B cell (primary cell): ENCODE data around the gene LARGE1. TPM values are rescaled to one million over a fixed set of nuclear protein-coding genes. Genes with fewer than 3 reads are reported as not detected.

Experiments
- ATAC-seq: fragments of 200-7000 bp; cut with Tn5 transposase; one replicate; pipeline ENCODE4 v1.10.0; 2021; ENCODE audit warnings: low read depth, mild to moderate bottlenecking, moderate number of reproducible peaks, moderate library complexity
- CTCF ChIA-PET: fragments of 350-600 bp; sonication (Branson Sonifier 250); formaldehyde crosslinking; loops from one replicate; lab custom pipeline; 2021; ENCODE audit warnings: antibody characterized with exemption, inconsistent platforms; lab: Charles Lee
- POLR2A ChIA-PET: fragments of 350-600 bp; sonication (Branson Sonifier 250); formaldehyde crosslinking; loops from one replicate; lab custom pipeline; 2021; ENCODE audit warnings: antibody characterized with exemption; lab: Charles Lee
- DNase-seq: peaks from one replicate; pipeline ENCODE4 v3.0.0; 2013
- H2AFZ ChIP-seq: 2 replicates; pipeline ENCODE4 v1.6.1; 2012; ENCODE audit warnings: mild to moderate bottlenecking, low read depth, low read length; ENCODE audit not compliant: insufficient read depth, poor library complexity, severe bottlenecking
- H3K27ac ChIP-seq, 2 donors: 1 replicate in 1 of 2; 2 replicates in 1 of 2; pipeline ENCODE4 v1.5.1; 2012 to 2013; ENCODE audit warnings: low read length in 2 of 2, mild to moderate bottlenecking in 2 of 2, moderate library complexity in 1 of 2
- H3K27me3 ChIP-seq, 4 experiments: fragments of 200-600 bp in 1 of 4; sonication (generic) in 1 of 4; replicated peaks in 1 of 4; 1 replicate in 2 of 4; 2 replicates in 2 of 4; pipeline versions ENCODE4 v1.6.1 to v1.7.0; 2013 to 2016; ENCODE audit warnings: low read length in 3 of 4, mild to moderate bottlenecking in 2 of 4, mixed read lengths in 1 of 4, moderate library complexity in 1 of 4; ENCODE audit not compliant: insufficient read depth in 4 of 4, control insufficient read depth in 3 of 4; ENCODE audit errors: control extremely low read depth in 1 of 4
- H3K36me3 ChIP-seq, 2 experiments: replicated peaks in 1 of 2; 1 replicate in 1 of 2; 2 replicates in 1 of 2; pipeline versions ENCODE4 v1.6.1 to v1.7.1; 2013; ENCODE audit warnings: low read length in 1 of 2; ENCODE audit not compliant: insufficient read depth in 2 of 2, control insufficient read depth in 1 of 2; ENCODE audit errors: control extremely low read depth in 1 of 2, extremely low read depth in 1 of 2
- H3K4me1 ChIP-seq, 2 donors: fragments of 200-600 bp in 1 of 2; sonication (generic) in 1 of 2; 1 replicate in 1 of 2; 2 replicates in 1 of 2; pipeline versions ENCODE4 v1.5.1 to v1.6.1; 2013 to 2017; ENCODE audit warnings: low read length in 2 of 2; ENCODE audit not compliant: control insufficient read depth in 2 of 2, insufficient read depth in 2 of 2
- H3K4me2 ChIP-seq: replicated peaks from 2 replicates; pipeline ENCODE3; 2012; ENCODE audit warnings: mild to moderate bottlenecking, low read depth, low read length; ENCODE audit not compliant: poor library complexity, severe bottlenecking
- H3K4me3 ChIP-seq, 5 experiments: fragments of 200-600 bp in 1 of 5; sonication (generic) in 1 of 5; 1 replicate in 3 of 5; 2 replicates in 2 of 5; pipeline versions ENCODE4 v1.5.1 to v1.7.0; 2011 to 2016; ENCODE audit warnings: low read length in 4 of 5, mild to moderate bottlenecking in 4 of 5, low read depth in 2 of 5, control low read depth in 1 of 5, moderate library complexity in 1 of 5; ENCODE audit not compliant: insufficient read depth in 1 of 5; ENCODE audit errors: control extremely low read depth in 1 of 5, extremely low read depth in 1 of 5
- H3K79me2 ChIP-seq: fragments of 200-600 bp; sonication (generic); one replicate; pipeline ENCODE4 v1.6.0; 2016; ENCODE audit warnings: low read length; ENCODE audit not compliant: control insufficient read depth, insufficient read depth
- H3K9ac ChIP-seq: fragments of 200-600 bp; sonication (generic); 2 replicates; pipeline ENCODE4 v1.6.1; 2017; ENCODE audit warnings: mild to moderate bottlenecking, low read length, moderate library complexity
- H3K9me3 ChIP-seq, 3 donors: one replicate each; pipeline versions ENCODE4 v1.6.1 to v1.7.1; 2013; ENCODE audit warnings: low read length in 2 of 3; ENCODE audit not compliant: control insufficient read depth in 2 of 3, insufficient read depth in 1 of 3; ENCODE audit errors: control extremely low read depth in 1 of 3
- H4K20me1 ChIP-seq: 2 replicates; pipeline ENCODE4 v1.6.0; 2012; ENCODE audit warnings: mild to moderate bottlenecking, low read length; ENCODE audit not compliant: insufficient read depth, control insufficient read depth, poor library complexity, severe bottlenecking
- H3K27ac Mint-ChIP-seq: one replicate; pipeline ENCODE4 v1.8.0; 2021; ENCODE audit warnings: mixed read lengths
- H3K27me3 Mint-ChIP-seq: one replicate; pipeline ENCODE4 v1.8.0; 2021; ENCODE audit warnings: mixed read lengths
- H3K4me1 Mint-ChIP-seq: one replicate; pipeline ENCODE4 v1.8.0; 2021; ENCODE audit warnings: mixed read lengths
- H3K4me3 Mint-ChIP-seq: one replicate; pipeline ENCODE4 v1.8.0; 2021; ENCODE audit warnings: mixed read lengths
- H3K9me3 Mint-ChIP-seq: one replicate; pipeline ENCODE4 v1.8.0; 2022; ENCODE audit warnings: mixed read lengths; ENCODE audit not compliant: insufficient read depth
- EZH2 ChIP-seq: IDR thresholded peaks from 2 replicates; pipeline ENCODE4 v1.6.1; 2012; ENCODE audit warnings: borderline replicate concordance, low read depth, mild to moderate bottlenecking, moderate library complexity, low read length; ENCODE audit not compliant: insufficient read depth, poor library complexity, severe bottlenecking
- WGBS: methylation state at CpG from one replicate; pipeline ENCODE4 v1.1.5; 2013; ENCODE audit warnings: missing lambda C conversion rate; ENCODE audit not compliant: insufficient coverage; 5-methylcytosine and 5-hydroxymethylcytosine counted together
- intact Hi-C: fragments of 100-400 bp; cut with micrococcal nuclease; formaldehyde crosslinking; loops from one replicate; pipeline ENCODE4 v1.10.0; 2022
- polyA plus RNA-seq: library from polyadenylated mRNA; depleted of rRNA; stranded (reverse); fragments of >200 nt; gene quantifications from 2 replicates; pipeline ENCODE4 v1.2.3, GENCODE V29; 2012
- total RNA-seq, 2 donors: library from RNA; stranded (reverse); fragments of 120-200 nt in 1 of 2; gene quantifications; 1 replicate in 1 of 2; 2 replicates in 1 of 2; pipeline versions ENCODE4 v1.2.3 to v1.2.4, GENCODE V29; 2013 to 2022
- TF ChIP-seq, protein P1 (sequence below): fragments of 200-600 bp; IDR thresholded peaks from one replicate; pipeline ENCODE4 v1.8.0; 2022; ENCODE audit warnings: antibody characterized with exemption, mild to moderate bottlenecking

LARGE1 gene
- total and polyA plus RNA-seq, 2 donors (not counting 1 experiment from before 2014, with no cell fraction given) = 20.7 to 82.0 TPM

DNA sequence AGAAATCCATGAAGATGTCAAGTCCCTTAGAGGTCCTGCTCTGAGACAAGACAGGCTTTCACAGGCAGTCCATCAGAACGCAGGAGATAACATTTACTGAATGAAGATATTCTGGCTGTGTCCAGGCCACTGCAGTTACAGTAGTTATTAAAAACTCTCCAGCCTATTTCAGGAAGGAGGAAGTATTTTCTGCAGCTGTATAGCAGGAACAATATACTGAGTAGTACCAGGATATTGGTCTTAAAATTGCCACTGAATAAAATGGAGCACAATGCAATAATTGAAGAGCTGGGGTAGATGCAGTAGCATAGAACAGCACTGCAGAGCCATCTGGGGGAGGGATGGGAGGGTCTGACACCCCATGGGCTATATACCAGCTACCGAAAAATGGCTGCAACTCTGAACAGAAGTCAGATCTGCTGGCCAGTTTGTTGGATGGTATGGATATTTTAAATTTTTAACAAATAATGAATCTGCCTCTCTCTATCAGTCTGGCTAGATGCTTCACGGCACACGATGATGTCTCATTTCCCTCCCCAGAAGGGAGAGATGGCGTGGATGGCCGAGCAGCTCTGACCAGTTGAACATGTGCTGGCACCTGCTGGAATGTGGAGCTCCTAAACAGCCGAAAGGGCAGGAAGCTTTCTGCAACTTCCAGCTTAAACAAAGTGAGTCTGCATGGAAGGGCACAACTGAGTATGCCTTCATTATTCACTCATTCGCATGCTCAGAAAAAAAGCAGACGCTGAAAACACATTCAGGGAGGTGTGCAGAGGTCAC lies 520.0 kb downstream of the LARGE1 start:
- TF ChIP-seq, protein P1, sequence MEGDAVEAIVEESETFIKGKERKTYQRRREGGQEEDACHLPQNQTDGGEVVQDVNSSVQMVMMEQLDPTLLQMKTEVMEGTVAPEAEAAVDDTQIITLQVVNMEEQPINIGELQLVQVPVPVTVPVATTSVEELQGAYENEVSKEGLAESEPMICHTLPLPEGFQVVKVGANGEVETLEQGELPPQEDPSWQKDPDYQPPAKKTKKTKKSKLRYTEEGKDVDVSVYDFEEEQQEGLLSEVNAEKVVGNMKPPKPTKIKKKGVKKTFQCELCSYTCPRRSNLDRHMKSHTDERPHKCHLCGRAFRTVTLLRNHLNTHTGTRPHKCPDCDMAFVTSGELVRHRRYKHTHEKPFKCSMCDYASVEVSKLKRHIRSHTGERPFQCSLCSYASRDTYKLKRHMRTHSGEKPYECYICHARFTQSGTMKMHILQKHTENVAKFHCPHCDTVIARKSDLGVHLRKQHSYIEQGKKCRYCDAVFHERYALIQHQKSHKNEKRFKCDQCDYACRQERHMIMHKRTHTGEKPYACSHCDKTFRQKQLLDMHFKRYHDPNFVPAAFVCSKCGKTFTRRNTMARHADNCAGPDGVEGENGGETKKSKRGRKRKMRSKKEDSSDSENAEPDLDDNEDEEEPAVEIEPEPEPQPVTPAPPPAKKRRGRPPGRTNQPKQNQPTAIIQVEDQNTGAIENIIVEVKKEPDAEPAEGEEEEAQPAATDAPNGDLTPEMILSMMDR = no peak
- TF ChIP-seq EZH2 = no peak
- DNase-seq (no peak), ATAC-seq (no peak)
- H3K79me2 ChIP-seq = no peaks in the 10 kb centered on the region
- no peaks in the 10 kb centered on the region for H4K20me1 ChIP-seq
- H3K36me3 ChIP-seq = peaks cover 0 to 6% of the 10 kb centered on the region in 2 experiments
- H3K9me3 ChIP-seq = peaks cover 0 to 4% (median 0%) of the 10 kb centered on the region in 3 donors
- H3K27ac Mint-ChIP-seq = no peak overlapping the region
- no peak overlapping the region for H3K27ac ChIP-seq
- H3K4me2 ChIP-seq = no peak overlapping the region
- 84% methylated on average over 6 of the region's 9 CpGs for WGBS
- no peaks in the 10 kb centered on the region for H3K4me1 ChIP-seq
- POLR2A ChIA-PET = no interaction called here
- no peak overlapping the region for H3K4me3 ChIP-seq
- intact Hi-C loops = no loop called here
- H3K9me3 Mint-ChIP-seq = no peaks in the 10 kb centered on the region
- H3K27me3 ChIP-seq = no peaks in the 10 kb centered on the region
- CTCF ChIA-PET = no interaction called here
- no peak overlapping the region for H2AFZ ChIP-seq
- no peak overlapping the region for H3K9ac ChIP-seq
- H3K27me3 Mint-ChIP-seq = no peaks in the 10 kb centered on the region
- peaks cover 8% of the 10 kb centered on the region for H3K4me1 Mint-ChIP-seq
- H3K4me3 Mint-ChIP-seq = no peak overlapping the region

DNA sequence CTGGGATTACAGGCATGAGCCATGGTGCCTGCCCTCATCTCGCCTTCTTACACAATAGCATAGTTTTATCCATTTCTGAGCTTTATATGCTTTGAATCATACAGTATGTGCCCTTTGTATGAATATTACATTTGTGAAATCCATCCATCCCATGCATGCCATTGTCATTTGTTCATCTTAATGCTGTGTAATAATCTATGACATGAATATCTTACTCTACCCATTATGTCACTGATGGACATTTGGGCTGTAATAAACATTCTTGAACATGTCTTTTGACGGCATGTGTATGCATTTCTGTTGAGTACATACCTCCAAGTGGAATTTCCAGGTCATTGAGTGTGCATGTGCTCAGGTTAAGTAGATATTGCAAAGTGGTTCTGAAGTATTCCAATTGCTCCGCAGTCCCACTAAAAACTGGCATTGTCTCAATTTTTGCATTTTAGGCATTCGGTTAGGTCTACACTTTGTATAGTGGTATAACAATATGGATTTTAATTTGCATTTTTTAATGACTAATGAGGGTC lies 522.8 kb downstream of the LARGE1 start:
- Histone ChIP-seq H3K9ac (no peak overlapping the region), H3K9me3 (peaks cover 0 to 4% (median 0%) of the 10 kb centered on the region in 3 donors), H3K36me3 (peaks cover 0 to 6% of the 10 kb centered on the region in 2 experiments), H3K27ac (no peak overlapping the region), H3K79me2 (no peaks in the 10 kb centered on the region), H4K20me1 (no peaks in the 10 kb centered on the region), H3K4me3 (no peak overlapping the region), H3K27me3 (no peaks in the 10 kb centered on the region), H3K4me2 (no peak overlapping the region), H2AFZ (no peak overlapping the region), H3K4me1 (no peaks in the 10 kb centered on the region)
- peaks cover 8% of the 10 kb centered on the region for H3K4me1 Mint-ChIP-seq
- no peak for DNase-seq
- POLR2A ChIA-PET = no interaction called here
- H3K9me3 Mint-ChIP-seq = no peaks in the 10 kb centered on the region
- H3K4me3 Mint-ChIP-seq = no peak overlapping the region
- H3K27me3 Mint-ChIP-seq = no peaks in the 10 kb centered on the region
- no peak for ATAC-seq
- H3K27ac Mint-ChIP-seq = no peak overlapping the region
- intact Hi-C loops = no loop called here
- TF ChIP-seq, protein P1 = no peak
- no peak for TF ChIP-seq EZH2
- CTCF ChIA-PET = no interaction called here
- 100% methylated on average over 1 of the region's 4 CpGs for WGBS
